ENCODE measurements around the gene DLGAP1.

DNA sequence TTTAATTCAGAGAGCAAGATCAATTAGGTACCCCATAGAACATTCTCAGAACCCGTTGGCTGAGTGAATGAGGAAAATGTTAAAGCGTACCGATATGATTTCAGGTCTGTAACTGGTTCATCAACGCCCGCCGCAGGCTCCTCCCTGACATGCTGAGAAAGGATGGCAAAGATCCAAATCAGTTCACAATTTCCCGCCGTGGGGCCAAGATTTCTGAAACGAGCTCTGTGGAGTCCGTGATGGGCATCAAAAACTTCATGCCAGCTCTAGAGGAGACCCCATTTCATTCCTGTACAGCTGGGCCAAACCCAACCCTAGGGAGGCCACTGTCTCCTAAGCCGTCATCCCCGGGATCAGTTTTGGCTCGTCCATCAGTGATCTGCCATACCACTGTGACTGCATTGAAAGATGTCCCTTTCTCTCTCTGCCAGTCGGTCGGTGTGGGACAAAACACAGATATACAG is 997.8 kb downstream of the DLGAP1 start:
- TF ChIP-seq, protein P1, sequence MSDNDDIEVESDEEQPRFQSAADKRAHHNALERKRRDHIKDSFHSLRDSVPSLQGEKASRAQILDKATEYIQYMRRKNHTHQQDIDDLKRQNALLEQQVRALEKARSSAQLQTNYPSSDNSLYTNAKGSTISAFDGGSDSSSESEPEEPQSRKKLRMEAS (IDR thresholded peaks at IDR 0.05): no peak
- TF ChIP-seq, protein P2, sequence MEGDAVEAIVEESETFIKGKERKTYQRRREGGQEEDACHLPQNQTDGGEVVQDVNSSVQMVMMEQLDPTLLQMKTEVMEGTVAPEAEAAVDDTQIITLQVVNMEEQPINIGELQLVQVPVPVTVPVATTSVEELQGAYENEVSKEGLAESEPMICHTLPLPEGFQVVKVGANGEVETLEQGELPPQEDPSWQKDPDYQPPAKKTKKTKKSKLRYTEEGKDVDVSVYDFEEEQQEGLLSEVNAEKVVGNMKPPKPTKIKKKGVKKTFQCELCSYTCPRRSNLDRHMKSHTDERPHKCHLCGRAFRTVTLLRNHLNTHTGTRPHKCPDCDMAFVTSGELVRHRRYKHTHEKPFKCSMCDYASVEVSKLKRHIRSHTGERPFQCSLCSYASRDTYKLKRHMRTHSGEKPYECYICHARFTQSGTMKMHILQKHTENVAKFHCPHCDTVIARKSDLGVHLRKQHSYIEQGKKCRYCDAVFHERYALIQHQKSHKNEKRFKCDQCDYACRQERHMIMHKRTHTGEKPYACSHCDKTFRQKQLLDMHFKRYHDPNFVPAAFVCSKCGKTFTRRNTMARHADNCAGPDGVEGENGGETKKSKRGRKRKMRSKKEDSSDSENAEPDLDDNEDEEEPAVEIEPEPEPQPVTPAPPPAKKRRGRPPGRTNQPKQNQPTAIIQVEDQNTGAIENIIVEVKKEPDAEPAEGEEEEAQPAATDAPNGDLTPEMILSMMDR (IDR thresholded peaks at IDR 0.05 in 2 of 3, conservative IDR thresholded peaks at IDR 0.05 in 1 of 3; ENCODE audit: borderline replicate concordance in 1 of 3, insufficient read depth in 1 of 3, low read depth in 2 of 3, low read length in 2 of 3): no peak
- no peak for TF ChIP-seq EZH2 (IDR thresholded peaks at IDR 0.05)
- no peak for TF ChIP-seq EGR1 (IDR thresholded peaks at IDR 0.05; ENCODE audit: low read depth)
- TF ChIP-seq, protein P3, sequence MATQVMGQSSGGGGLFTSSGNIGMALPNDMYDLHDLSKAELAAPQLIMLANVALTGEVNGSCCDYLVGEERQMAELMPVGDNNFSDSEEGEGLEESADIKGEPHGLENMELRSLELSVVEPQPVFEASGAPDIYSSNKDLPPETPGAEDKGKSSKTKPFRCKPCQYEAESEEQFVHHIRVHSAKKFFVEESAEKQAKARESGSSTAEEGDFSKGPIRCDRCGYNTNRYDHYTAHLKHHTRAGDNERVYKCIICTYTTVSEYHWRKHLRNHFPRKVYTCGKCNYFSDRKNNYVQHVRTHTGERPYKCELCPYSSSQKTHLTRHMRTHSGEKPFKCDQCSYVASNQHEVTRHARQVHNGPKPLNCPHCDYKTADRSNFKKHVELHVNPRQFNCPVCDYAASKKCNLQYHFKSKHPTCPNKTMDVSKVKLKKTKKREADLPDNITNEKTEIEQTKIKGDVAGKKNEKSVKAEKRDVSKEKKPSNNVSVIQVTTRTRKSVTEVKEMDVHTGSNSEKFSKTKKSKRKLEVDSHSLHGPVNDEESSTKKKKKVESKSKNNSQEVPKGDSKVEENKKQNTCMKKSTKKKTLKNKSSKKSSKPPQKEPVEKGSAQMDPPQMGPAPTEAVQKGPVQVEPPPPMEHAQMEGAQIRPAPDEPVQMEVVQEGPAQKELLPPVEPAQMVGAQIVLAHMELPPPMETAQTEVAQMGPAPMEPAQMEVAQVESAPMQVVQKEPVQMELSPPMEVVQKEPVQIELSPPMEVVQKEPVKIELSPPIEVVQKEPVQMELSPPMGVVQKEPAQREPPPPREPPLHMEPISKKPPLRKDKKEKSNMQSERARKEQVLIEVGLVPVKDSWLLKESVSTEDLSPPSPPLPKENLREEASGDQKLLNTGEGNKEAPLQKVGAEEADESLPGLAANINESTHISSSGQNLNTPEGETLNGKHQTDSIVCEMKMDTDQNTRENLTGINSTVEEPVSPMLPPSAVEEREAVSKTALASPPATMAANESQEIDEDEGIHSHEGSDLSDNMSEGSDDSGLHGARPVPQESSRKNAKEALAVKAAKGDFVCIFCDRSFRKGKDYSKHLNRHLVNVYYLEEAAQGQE (IDR thresholded peaks at IDR 0.05; ENCODE audit: low read depth): no peak
- TF ChIP-seq POLR2AphosphoS5 (IDR thresholded peaks at IDR 0.05; ENCODE audit: low read depth, low read length): peak; percentile 40
- no peak for TF ChIP-seq FOSL1 (IDR thresholded peaks at IDR 0.05; ENCODE audit: low read depth)
- TF ChIP-seq RAD21 (IDR thresholded peaks at IDR 0.05; ENCODE audit: low read depth): no peak

Measured in HCT116 (cell line).